SU-DHL-6 (cell line): Measurements from ENCODE around the gene GLRA1.

Source experiments
- EZH2phosphoT487 ChIP-seq: fragments of 200-600 bp; sonication (generic), shearing (Covaris generic); conservative IDR thresholded peaks from 2 replicates; pipeline ENCODE4 v1.6.1; 2018; ENCODE audit warnings: mild to moderate bottlenecking, antibody characterized with exemption, low read length, moderate library complexity, mixed read lengths
- TF ChIP-seq, protein P1 (sequence below): fragments of 200-600 bp; sonication (generic); IDR thresholded peaks from one replicate; pipeline ENCODE4 v1.5.1; 2017; ENCODE audit warnings: antibody characterized with exemption, mild to moderate bottlenecking, low read length, moderate library complexity; ENCODE audit not compliant: insufficient read depth, poor library complexity, severe bottlenecking

- TF ChIP-seq, protein P1, sequence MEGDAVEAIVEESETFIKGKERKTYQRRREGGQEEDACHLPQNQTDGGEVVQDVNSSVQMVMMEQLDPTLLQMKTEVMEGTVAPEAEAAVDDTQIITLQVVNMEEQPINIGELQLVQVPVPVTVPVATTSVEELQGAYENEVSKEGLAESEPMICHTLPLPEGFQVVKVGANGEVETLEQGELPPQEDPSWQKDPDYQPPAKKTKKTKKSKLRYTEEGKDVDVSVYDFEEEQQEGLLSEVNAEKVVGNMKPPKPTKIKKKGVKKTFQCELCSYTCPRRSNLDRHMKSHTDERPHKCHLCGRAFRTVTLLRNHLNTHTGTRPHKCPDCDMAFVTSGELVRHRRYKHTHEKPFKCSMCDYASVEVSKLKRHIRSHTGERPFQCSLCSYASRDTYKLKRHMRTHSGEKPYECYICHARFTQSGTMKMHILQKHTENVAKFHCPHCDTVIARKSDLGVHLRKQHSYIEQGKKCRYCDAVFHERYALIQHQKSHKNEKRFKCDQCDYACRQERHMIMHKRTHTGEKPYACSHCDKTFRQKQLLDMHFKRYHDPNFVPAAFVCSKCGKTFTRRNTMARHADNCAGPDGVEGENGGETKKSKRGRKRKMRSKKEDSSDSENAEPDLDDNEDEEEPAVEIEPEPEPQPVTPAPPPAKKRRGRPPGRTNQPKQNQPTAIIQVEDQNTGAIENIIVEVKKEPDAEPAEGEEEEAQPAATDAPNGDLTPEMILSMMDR = no peak
- TF ChIP-seq EZH2phosphoT487 = no peak
These were observed 1.5 kb upstream of the GLRA1 start for GRCh38 chr5:151926188-151926587.
